Keratinocyte (primary cell): ENCODE data around the gene ISM2. TPM values are rescaled to one million over a fixed set of nuclear protein-coding genes. Genes with fewer than 3 reads are reported as not detected.

ENCODE experiments used
- DNase-seq: peaks from one replicate; pipeline ENCODE4 v3.0.0-alpha.2; 2011; ENCODE audit warnings: low read depth, missing footprints, low spot score
- FAIRE-seq: peaks from 2 replicates; lab custom pipeline; 2011; peaks lifted over from hg19 to GRCh38; lab: Jason Lieb, UNC
- H2AFZ ChIP-seq: 2 replicates; pipeline ENCODE4 v1.6.0; 2012; ENCODE audit warnings: low read length, control low read depth, inconsistent platforms; ENCODE audit not compliant: control insufficient read depth
- H3K27ac ChIP-seq: 2 replicates; pipeline ENCODE4 v1.5.1; 2011; ENCODE audit warnings: low read length; ENCODE audit not compliant: control insufficient read depth, insufficient read depth
- H3K27me3 ChIP-seq: 3 replicates; pipeline ENCODE4 v1.6.0; 2011; ENCODE audit warnings: low read length; ENCODE audit not compliant: control insufficient read depth, insufficient read depth; ENCODE audit errors: extremely low read depth
- H3K36me3 ChIP-seq, 2 experiments: 2 replicates in 1 of 2; 3 replicates in 1 of 2; pipeline ENCODE4 v1.5.1; 2011; ENCODE audit warnings: low read length in 2 of 2, mild to moderate bottlenecking in 1 of 2; ENCODE audit not compliant: control insufficient read depth in 2 of 2, insufficient read depth in 2 of 2; ENCODE audit errors: extremely low read depth in 1 of 2
- H3K4me1 ChIP-seq: 3 replicates; pipeline ENCODE4 v1.5.1; 2011; ENCODE audit warnings: low read length; ENCODE audit not compliant: control insufficient read depth, insufficient read depth; ENCODE audit errors: extremely low read depth
- H3K4me2 ChIP-seq: 3 replicates; pipeline ENCODE4 v1.6.0; 2011; ENCODE audit warnings: low read depth, low read length; ENCODE audit not compliant: control insufficient read depth, insufficient read depth; ENCODE audit errors: extremely low read depth
- H3K4me3 ChIP-seq, 3 experiments: fragments of 200-600 bp in 1 of 3; sonication (generic) in 1 of 3; 2 replicates in 2 of 3; 3 replicates in 1 of 3; pipeline ENCODE4 v1.5.1; 2011 to 2016; ENCODE audit warnings: low read length in 3 of 3, mild to moderate bottlenecking in 3 of 3, control low read depth in 2 of 3, inconsistent platforms in 1 of 3, low read depth in 1 of 3, mixed read lengths in 1 of 3, mixed run types in 1 of 3, moderate library complexity in 1 of 3; ENCODE audit not compliant: control insufficient read depth in 2 of 3, insufficient read depth in 2 of 3; ENCODE audit errors: extremely low read depth in 1 of 3
- H3K79me2 ChIP-seq: 2 replicates; pipeline ENCODE4 v1.6.0; 2012; ENCODE audit warnings: low read length; ENCODE audit not compliant: control insufficient read depth, insufficient read depth
- H3K9ac ChIP-seq: 3 replicates; pipeline ENCODE4 v1.6.0; 2011; ENCODE audit warnings: low read length; ENCODE audit not compliant: control insufficient read depth, insufficient read depth; ENCODE audit errors: extremely low read depth
- H3K9me1 ChIP-seq: 3 replicates; pipeline ENCODE4 v1.6.0; 2011; ENCODE audit warnings: low read length; ENCODE audit not compliant: control insufficient read depth, insufficient read depth; ENCODE audit errors: extremely low read depth
- H3K9me3 ChIP-seq: 2 replicates; pipeline ENCODE4 v1.5.1; 2012; ENCODE audit warnings: low read depth, low read length; ENCODE audit not compliant: control insufficient read depth
- H4K20me1 ChIP-seq: 3 replicates; pipeline ENCODE4 v1.6.0; 2011; ENCODE audit warnings: low read length; ENCODE audit not compliant: control insufficient read depth, insufficient read depth; ENCODE audit errors: extremely low read depth
- EZH2 ChIP-seq: IDR thresholded peaks from one replicate; pipeline ENCODE4 v1.6.1; 2012; ENCODE audit warnings: inconsistent platforms, mild to moderate bottlenecking, low read length, moderate library complexity
- dilution Hi-C: fragments of 300-500 bp; cut with MboI; formaldehyde crosslinking; loops from one replicate; pipeline ENCODE4 v1.7.0; 2020; ENCODE audit warnings: low sequenced_read_pairs; ENCODE audit not compliant: extremely low pct_ligation_motif_present
- polyA plus RNA-seq, 5 experiments: library from polyadenylated mRNA; depleted of rRNA in 3 of 5; stranded (reverse) in 3 of 5; stranded (forward) in 1 of 5; unstranded in 1 of 5; fragments of >200 nt; gene quantifications; 1 replicate in 1 of 5; 2 replicates in 3 of 5; 3 replicates in 1 of 5; pipeline versions ENCODE4 v1.2.1 to v1.2.3, GENCODE V29; 2011 to 2012; ENCODE audit warnings: missing spikeins in 2 of 5, low read depth in 1 of 5, low replicate concordance in 1 of 5
- TF ChIP-seq, protein P1 (sequence below), 3 experiments: IDR thresholded peaks in 1 of 3; conservative IDR thresholded peaks in 1 of 3; optimal IDR thresholded peaks in 1 of 3; 2 replicates in 2 of 3; 3 replicates in 1 of 3; pipeline versions ENCODE3 to v1.5.1; 2011; ENCODE audit warnings: low read length in 3 of 3, mild to moderate bottlenecking in 3 of 3, moderate library complexity in 2 of 3, control low read depth in 1 of 3, inconsistent platforms in 1 of 3; ENCODE audit not compliant: insufficient read depth in 2 of 3; ENCODE audit errors: extremely low read depth in 1 of 3

Gene ISM2
- polyA plus RNA-seq, 1 donor (not counting 4 experiments of a cell fraction or from before 2014, with no cell fraction given): 0.08 TPM

DNA sequence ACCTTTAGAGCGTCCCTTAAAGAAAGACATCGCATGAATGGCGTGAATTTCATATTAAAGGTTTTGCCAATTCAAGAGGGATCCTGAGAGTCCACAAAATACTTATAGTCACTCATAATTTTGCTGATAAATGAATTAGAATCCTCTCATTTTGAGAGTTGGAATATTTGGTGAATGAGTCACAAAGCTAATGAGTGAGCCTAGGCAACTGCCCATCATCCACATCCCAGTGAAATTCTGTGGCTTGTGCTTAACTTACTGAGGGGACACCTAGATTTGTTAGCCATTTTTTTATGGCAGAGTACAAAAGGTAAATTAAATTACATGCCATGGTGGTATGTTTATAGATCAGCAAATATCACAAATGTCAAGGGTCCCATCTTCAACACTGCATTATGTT is 62.6 kb downstream of the ISM2 start:
- DNase-seq (no peak), FAIRE-seq (no peak)
- Histone ChIP-seq H3K79me2 (no peaks in the 10 kb centered on the region), H3K9ac (no peak overlapping the region), H2AFZ (no peak overlapping the region), H3K36me3 (peaks cover 0 to 9% of the 10 kb centered on the region in 2 experiments), H3K4me2 (no peak overlapping the region), H4K20me1 (no peaks in the 10 kb centered on the region), H3K27ac (no peak overlapping the region), H3K4me3 (no peak overlapping the region), H3K9me1 (no peaks in the 10 kb centered on the region), H3K9me3 (no peaks in the 10 kb centered on the region), H3K4me1 (no peaks in the 10 kb centered on the region), H3K27me3 (no peaks in the 10 kb centered on the region)
- dilution Hi-C loops: no loop called here
- TF ChIP-seq, protein P1, sequence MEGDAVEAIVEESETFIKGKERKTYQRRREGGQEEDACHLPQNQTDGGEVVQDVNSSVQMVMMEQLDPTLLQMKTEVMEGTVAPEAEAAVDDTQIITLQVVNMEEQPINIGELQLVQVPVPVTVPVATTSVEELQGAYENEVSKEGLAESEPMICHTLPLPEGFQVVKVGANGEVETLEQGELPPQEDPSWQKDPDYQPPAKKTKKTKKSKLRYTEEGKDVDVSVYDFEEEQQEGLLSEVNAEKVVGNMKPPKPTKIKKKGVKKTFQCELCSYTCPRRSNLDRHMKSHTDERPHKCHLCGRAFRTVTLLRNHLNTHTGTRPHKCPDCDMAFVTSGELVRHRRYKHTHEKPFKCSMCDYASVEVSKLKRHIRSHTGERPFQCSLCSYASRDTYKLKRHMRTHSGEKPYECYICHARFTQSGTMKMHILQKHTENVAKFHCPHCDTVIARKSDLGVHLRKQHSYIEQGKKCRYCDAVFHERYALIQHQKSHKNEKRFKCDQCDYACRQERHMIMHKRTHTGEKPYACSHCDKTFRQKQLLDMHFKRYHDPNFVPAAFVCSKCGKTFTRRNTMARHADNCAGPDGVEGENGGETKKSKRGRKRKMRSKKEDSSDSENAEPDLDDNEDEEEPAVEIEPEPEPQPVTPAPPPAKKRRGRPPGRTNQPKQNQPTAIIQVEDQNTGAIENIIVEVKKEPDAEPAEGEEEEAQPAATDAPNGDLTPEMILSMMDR (optimal IDR thresholded peaks at IDR 0.05 in 1 of 3, IDR thresholded peaks at IDR 0.05 in 1 of 3, conservative IDR thresholded peaks at IDR 0.05 in 1 of 3; ENCODE audit: extremely low read depth in 1 of 3, insufficient read depth in 2 of 3, low read length in 3 of 3): no peak
- no peak for TF ChIP-seq EZH2

DNA sequence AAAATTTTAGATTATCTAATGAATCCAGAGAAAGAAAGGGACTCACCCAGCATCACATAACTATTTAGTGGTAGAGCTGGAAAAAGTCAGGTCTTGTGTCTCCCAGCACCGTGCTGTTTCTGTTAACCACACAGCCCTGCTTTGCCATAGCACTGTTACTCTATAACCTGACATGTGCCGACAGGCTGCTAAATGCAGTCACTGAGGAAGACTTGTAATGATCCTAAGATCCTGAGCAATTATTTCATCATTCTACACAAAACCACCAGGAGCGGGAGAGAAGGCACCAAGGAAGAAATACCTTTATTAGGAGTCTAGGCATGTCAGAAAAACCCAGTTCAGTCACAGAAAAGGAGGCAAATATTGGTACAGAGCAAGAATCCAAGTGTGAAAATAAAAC is 72.2 kb downstream of the ISM2 start:
- no peak for TF ChIP-seq EZH2
- TF ChIP-seq, protein P1 (optimal IDR thresholded peaks at IDR 0.05 in 1 of 3, IDR thresholded peaks at IDR 0.05 in 1 of 3, conservative IDR thresholded peaks at IDR 0.05 in 1 of 3; ENCODE audit: extremely low read depth in 1 of 3, insufficient read depth in 2 of 3, low read length in 3 of 3): no peak
- H3K4me3 ChIP-seq: no peak overlapping the region
- dilution Hi-C loops: no loop called here
- no peak overlapping the region for H3K9ac ChIP-seq
- DNase-seq (no peak), FAIRE-seq (no peak)
- H4K20me1 ChIP-seq: no peaks in the 10 kb centered on the region
- H2AFZ ChIP-seq: no peak overlapping the region
- H3K36me3 ChIP-seq: peaks cover 26 to 28% of the 10 kb centered on the region in 2 experiments
- no peak overlapping the region for H3K27ac ChIP-seq
- H3K4me1 ChIP-seq: no peaks in the 10 kb centered on the region
- H3K4me2 ChIP-seq: no peak overlapping the region
- no peaks in the 10 kb centered on the region for H3K27me3 ChIP-seq
- no peaks in the 10 kb centered on the region for H3K9me3 ChIP-seq
- H3K9me1 ChIP-seq: no peaks in the 10 kb centered on the region
- no peaks in the 10 kb centered on the region for H3K79me2 ChIP-seq
